GM23338 (cell line): Measurements from ENCODE around the gene COA1.

Experiments
- CREB1 ChIP-seq: fragments of 250-450 bp; sonication (Bioruptor Pico); IDR thresholded peaks from 2 replicates; pipeline ENCODE4 v1.5.0; 2020; ENCODE audit warnings: low read depth, mild to moderate bottlenecking, moderate library complexity
- EZH2 ChIP-seq: fragments of 200-600 bp; sonication (generic); IDR thresholded peaks from one replicate; pipeline ENCODE4 v1.8.0; 2017; ENCODE audit warnings: antibody characterized with exemption, mild to moderate bottlenecking, low read depth; ENCODE audit not compliant: unreplicated experiment
- EZH2phosphoT487 ChIP-seq: fragments of 200-600 bp; sonication (generic); IDR thresholded peaks from one replicate; pipeline ENCODE4 v1.8.1; 2018; ENCODE audit warnings: antibody characterized with exemption; ENCODE audit not compliant: unreplicated experiment
- JUNB ChIP-seq: IDR thresholded peaks from one replicate; pipeline ENCODE4 v1.6.1; 2016; ENCODE audit warnings: antibody characterized with exemption; ENCODE audit not compliant: unreplicated experiment
- TF ChIP-seq, protein P1 (sequence below): IDR thresholded peaks from one replicate; pipeline ENCODE4 v1.6.1; 2018; ENCODE audit warnings: antibody characterized with exemption; ENCODE audit not compliant: unreplicated experiment
- TF ChIP-seq, protein P2 (sequence below), 2 experiments: fragments of 200-600 bp in 1 of 2; sonication (generic) in 1 of 2; conservative IDR thresholded peaks; 2 replicates each; pipeline versions ENCODE4 v1.5.1 to v1.6.1; 2016 to 2017; ENCODE audit warnings: antibody characterized with exemption in 2 of 2, low read depth in 2 of 2, mild to moderate bottlenecking in 2 of 2, moderate library complexity in 1 of 2
- TF ChIP-seq, protein P3 (sequence below): IDR thresholded peaks from 2 replicates; pipeline ENCODE4 v1.6.1; 2016; ENCODE audit warnings: antibody characterized with exemption

DNA sequence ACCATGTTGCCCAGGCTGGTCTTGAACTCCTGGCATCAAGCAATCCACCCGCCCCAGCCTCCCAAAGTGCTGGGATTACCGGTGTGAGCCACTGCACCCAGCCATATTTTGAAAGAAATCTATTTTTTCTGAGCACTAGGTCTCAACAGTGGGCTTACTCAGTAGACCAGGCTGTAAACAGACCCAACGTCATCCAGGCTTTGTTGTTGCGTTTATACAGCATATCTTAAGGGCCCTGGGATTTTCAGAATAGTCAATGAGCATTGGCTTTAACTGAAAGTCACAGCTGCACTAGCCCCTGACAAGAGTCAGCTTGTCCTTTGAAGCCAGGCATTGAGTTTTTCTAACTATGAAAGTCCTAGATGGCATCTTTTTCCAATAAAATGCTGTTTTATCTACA is 96.6 kb downstream of the COA1 start:
- TF ChIP-seq, protein P1, sequence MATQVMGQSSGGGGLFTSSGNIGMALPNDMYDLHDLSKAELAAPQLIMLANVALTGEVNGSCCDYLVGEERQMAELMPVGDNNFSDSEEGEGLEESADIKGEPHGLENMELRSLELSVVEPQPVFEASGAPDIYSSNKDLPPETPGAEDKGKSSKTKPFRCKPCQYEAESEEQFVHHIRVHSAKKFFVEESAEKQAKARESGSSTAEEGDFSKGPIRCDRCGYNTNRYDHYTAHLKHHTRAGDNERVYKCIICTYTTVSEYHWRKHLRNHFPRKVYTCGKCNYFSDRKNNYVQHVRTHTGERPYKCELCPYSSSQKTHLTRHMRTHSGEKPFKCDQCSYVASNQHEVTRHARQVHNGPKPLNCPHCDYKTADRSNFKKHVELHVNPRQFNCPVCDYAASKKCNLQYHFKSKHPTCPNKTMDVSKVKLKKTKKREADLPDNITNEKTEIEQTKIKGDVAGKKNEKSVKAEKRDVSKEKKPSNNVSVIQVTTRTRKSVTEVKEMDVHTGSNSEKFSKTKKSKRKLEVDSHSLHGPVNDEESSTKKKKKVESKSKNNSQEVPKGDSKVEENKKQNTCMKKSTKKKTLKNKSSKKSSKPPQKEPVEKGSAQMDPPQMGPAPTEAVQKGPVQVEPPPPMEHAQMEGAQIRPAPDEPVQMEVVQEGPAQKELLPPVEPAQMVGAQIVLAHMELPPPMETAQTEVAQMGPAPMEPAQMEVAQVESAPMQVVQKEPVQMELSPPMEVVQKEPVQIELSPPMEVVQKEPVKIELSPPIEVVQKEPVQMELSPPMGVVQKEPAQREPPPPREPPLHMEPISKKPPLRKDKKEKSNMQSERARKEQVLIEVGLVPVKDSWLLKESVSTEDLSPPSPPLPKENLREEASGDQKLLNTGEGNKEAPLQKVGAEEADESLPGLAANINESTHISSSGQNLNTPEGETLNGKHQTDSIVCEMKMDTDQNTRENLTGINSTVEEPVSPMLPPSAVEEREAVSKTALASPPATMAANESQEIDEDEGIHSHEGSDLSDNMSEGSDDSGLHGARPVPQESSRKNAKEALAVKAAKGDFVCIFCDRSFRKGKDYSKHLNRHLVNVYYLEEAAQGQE: no peak
- TF ChIP-seq, protein P2, sequence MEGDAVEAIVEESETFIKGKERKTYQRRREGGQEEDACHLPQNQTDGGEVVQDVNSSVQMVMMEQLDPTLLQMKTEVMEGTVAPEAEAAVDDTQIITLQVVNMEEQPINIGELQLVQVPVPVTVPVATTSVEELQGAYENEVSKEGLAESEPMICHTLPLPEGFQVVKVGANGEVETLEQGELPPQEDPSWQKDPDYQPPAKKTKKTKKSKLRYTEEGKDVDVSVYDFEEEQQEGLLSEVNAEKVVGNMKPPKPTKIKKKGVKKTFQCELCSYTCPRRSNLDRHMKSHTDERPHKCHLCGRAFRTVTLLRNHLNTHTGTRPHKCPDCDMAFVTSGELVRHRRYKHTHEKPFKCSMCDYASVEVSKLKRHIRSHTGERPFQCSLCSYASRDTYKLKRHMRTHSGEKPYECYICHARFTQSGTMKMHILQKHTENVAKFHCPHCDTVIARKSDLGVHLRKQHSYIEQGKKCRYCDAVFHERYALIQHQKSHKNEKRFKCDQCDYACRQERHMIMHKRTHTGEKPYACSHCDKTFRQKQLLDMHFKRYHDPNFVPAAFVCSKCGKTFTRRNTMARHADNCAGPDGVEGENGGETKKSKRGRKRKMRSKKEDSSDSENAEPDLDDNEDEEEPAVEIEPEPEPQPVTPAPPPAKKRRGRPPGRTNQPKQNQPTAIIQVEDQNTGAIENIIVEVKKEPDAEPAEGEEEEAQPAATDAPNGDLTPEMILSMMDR (conservative IDR thresholded peaks at IDR 0.05; ENCODE audit: low read depth in 2 of 2): no peak
- TF ChIP-seq EZH2phosphoT487: no peak
- TF ChIP-seq EZH2: no peak
- no peak for TF ChIP-seq JUNB
- TF ChIP-seq, protein P3, sequence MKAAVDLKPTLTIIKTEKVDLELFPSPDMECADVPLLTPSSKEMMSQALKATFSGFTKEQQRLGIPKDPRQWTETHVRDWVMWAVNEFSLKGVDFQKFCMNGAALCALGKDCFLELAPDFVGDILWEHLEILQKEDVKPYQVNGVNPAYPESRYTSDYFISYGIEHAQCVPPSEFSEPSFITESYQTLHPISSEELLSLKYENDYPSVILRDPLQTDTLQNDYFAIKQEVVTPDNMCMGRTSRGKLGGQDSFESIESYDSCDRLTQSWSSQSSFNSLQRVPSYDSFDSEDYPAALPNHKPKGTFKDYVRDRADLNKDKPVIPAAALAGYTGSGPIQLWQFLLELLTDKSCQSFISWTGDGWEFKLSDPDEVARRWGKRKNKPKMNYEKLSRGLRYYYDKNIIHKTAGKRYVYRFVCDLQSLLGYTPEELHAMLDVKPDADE: no peak
- TF ChIP-seq CREB1 (CRISPR knock-in tag): no peak
